Measurements from ENCODE around the gene LETM1. TPM values are rescaled to one million over a fixed set of nuclear protein-coding genes. Genes with fewer than 3 reads are reported as not detected.
"Not testable (repeated sequence)": the region's sequence is repeated elsewhere in the genome, so short reads cannot be mapped to it uniquely, and the experiment has no call there.

The LETM1 gene
- total RNA-seq, 1 experiment from 2014 or later = 54.4 TPM

DNA sequence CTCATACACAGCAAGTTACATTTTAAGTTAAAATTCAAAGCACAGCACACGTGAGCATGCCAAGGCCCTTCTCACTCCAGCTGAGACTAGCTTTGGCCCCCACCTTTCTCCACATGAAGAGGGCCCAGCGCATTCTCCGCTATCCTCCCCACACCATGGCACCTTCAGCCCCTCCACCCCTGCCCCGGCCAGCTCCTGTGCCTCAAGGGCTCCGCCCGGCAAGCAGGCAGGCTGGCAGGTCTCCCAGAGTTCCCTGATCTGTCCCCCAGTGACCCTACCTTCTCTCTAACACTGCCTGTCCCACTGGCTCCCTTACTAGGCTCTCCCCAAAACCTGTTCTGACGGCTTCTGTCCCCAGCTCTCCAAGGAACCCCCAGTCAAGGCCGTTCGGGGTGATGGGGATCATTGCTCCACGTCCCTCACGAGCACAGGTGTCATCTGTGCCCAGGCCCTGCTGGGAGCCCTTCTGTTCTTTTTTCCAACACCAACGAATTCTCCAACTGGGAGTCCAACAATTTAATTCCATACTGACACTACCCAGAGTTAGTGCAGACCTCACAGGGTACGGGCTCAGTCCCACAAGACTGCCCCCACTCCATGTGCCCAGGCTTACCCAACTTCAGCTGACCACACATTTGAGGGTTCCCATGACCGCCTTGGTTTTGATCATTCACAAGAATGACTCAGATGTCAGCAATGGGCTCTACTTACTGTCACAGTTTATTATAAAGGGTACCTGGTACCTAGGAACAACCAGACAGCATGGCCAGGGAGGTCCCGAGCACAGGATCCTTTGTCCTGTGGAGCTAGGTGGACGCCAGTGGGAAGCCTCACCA is 4.2 kb downstream of the LETM1 start:
- Histone ChIP-seq H3K4me1 (no peaks in the 10 kb centered on the region), H3K4me3 (no peak overlapping the region), H3K36me3 (peaks cover 8% of the 10 kb centered on the region; the same call in 1 of the 2 replicates), H3K27me3 (no peaks in the 10 kb centered on the region), H3K9me3 (replicated peaks) (no peaks in the 10 kb centered on the region), H3K27ac (no peak overlapping the region)
- no peak for DNase-seq

DNA sequence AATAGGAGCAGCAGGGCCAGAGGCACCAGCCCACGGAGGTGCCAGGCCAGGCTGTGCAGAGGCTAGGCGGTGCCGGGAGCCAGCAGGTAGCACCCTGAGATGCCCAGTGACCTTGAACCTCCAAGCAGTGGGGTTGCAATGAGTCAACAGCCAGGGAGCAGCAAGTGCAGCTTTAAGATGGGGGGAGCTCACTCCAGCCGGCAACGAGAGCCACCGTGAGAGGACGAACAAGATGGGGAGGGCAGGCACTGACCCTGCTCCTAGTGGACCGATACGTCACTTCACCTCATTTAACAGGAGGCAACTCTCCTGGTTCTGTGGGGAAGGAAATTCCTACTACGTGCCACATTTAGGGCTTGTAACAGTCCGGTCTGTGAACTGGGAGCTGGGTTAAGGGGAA is 4.8 kb downstream of the LETM1 start:
- DNase-seq = no peak
- peaks cover 12% of the 10 kb centered on the region for H3K36me3 ChIP-seq
- H3K4me1 ChIP-seq = no peaks in the 10 kb centered on the region
- no peak overlapping the region for H3K27ac ChIP-seq
- no peaks in the 10 kb centered on the region for H3K27me3 ChIP-seq
- H3K4me3 ChIP-seq = no peak overlapping the region
- no peaks in the 10 kb centered on the region for H3K9me3 ChIP-seq (replicated peaks)

DNA sequence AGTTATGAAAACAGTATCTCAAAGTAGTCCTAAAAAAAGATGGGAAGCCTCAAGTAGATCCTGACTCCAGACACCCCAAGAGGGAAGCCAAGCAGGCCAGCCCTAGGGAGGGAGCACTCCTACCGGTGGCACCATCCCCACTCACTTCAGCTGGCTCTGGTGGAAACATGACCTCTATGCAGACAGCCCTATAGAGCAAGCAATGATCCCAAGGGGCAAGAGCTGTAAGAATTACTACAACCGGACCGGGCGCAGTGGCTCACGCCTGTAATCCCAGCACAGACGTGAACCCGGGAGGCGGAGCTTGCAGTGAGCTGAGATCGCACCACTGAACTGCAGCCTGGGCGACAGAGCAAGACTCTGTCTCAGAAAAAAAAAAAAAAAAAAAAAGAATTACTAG is 5.7 kb downstream of the LETM1 start:
- Histone ChIP-seq H3K4me3 (no peak overlapping the region), H3K36me3 (peaks cover 20% of the 10 kb centered on the region), H3K4me1 (no peaks in the 10 kb centered on the region), H3K27ac (no peak overlapping the region), H3K9me3 (replicated peaks) (no peaks in the 10 kb centered on the region), H3K27me3 (no peaks in the 10 kb centered on the region)
- DNase-seq = no peak

DNA sequence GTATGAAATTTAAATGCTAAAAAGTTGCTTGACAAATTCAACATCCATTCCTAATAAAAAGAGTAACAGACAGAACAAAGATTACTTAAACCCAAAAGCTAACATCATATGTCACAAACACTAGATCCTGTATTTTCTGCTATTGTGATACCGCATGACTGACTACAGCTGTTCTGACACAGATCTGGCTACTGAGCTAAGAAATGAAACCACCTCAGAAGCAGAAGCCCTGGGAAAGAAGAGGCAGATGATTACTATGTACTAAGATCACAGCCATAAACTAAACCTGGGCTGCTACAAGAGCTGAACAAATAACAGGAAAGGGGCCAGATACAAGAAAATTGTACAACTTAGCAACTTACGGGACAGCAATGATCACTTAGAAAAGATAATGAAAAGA is 9.4 kb downstream of the LETM1 start:
- H3K36me3 ChIP-seq = peaks cover 27% of the 10 kb centered on the region
- no peaks in the 10 kb centered on the region for H3K27me3 ChIP-seq
- no peaks in the 10 kb centered on the region for H3K9me3 ChIP-seq (replicated peaks)
- no peak for DNase-seq
- no peaks in the 10 kb centered on the region for H3K4me1 ChIP-seq
- H3K4me3 ChIP-seq = no peak overlapping the region
- H3K27ac ChIP-seq = no peak overlapping the region

- H3K27ac ChIP-seq; H3K4me1 ChIP-seq; H3K27me3 ChIP-seq; H3K4me3 ChIP-seq; H3K9me3 ChIP-seq (replicated peaks); DNase-seq: not testable (repeated sequence)
- H3K36me3 ChIP-seq = peaks cover 41% of the 10 kb centered on the region
Observed at GRCh38 chr4:1844618-1845017, 11.3 kb downstream of the LETM1 start.

DNA sequence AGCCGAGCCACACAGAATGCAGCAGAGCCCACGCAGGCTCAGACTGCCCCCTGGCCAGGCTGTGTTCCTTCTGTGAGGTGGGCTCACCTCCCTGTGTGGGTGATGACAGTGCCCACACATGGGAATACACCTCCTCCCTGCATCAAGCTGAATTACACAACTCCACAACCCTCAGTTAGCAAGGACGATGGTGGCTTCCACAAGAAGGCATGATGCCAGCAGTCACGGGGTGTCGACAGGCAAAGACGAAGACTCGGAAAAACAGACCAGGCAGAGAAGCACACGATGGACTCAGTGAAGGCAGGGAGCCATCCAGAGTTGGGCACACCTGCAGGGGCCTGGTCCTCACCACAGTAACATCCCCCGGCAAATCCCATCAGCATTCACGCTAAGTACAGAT is 12.1 kb downstream of the LETM1 start:
- Histone ChIP-seq H3K36me3 (peaks cover 49% of the 10 kb centered on the region), H3K4me3 (no peak overlapping the region), H3K9me3 (replicated peaks) (no peaks in the 10 kb centered on the region), H3K27me3 (no peaks in the 10 kb centered on the region), H3K4me1 (no peaks in the 10 kb centered on the region), H3K27ac (no peak overlapping the region)
- DNase-seq = no peak

GRCh38 chr4:1842993-1843448 is 12.9 kb downstream of the LETM1 start:
- DNase-seq = no peak

DNA sequence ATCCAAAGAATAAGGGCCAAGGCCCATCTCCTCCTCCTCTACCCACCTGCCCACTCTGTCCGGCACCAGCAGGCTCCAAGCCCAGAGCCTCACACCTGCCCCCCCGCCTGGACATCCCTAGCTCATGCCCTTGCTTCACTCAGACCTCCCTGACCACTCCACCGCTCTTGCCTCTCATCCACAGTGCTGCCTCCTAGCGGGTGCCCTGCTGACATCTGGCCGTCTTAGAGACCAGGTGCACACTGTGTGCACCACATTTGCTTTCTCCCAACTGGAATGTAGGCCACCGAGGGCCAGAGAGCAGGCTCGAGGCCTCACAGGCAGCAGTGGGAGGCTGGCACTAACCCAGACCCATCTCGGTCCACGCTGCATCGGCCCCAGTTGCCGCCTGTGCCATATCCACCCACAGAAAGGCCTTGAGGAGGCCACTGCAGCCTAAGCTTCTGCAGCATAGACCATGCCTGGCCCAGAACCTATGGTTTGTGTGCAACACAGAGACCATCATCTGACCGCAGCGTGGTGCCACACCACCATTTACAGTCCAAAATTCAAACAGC is 13.5 kb downstream of the LETM1 start:
- no peak overlapping the region for H3K4me3 ChIP-seq
- H3K27me3 ChIP-seq = no peaks in the 10 kb centered on the region
- peaks cover 55% of the 10 kb centered on the region for H3K36me3 ChIP-seq
- DNase-seq = no peak
- no peaks in the 10 kb centered on the region for H3K4me1 ChIP-seq
- no peak overlapping the region for H3K27ac ChIP-seq
- no peaks in the 10 kb centered on the region for H3K9me3 ChIP-seq (replicated peaks)

More at GRCh38 chr4:1842993-1843448, 12.9 kb downstream of the LETM1 start:
- Histone ChIP-seq H3K4me3 (no peak overlapping the region), H3K36me3 (peaks cover 57% of the 10 kb centered on the region), H3K9me3 (replicated peaks) (no peaks in the 10 kb centered on the region), H3K27me3 (no peaks in the 10 kb centered on the region), H3K4me1 (no peaks in the 10 kb centered on the region), H3K27ac (no peak overlapping the region)

GRCh38 chr4:1841887-1842210 is 14.1 kb downstream of the LETM1 start:
- Histone ChIP-seq H3K4me1 (no peaks in the 10 kb centered on the region), H3K4me3 (no peak overlapping the region), H3K27ac (no peak overlapping the region), H3K36me3 (peaks cover 51% of the 10 kb centered on the region), H3K9me3 (replicated peaks) (no peaks in the 10 kb centered on the region), H3K27me3 (no peaks in the 10 kb centered on the region)
- no peak for DNase-seq

GRCh38 chr4:1841201-1841886 is 14.6 kb downstream of the LETM1 start:
- peaks cover 48% of the 10 kb centered on the region for H3K36me3 ChIP-seq
- H3K27me3 ChIP-seq = no peaks in the 10 kb centered on the region
- no peak overlapping the region for H3K4me3 ChIP-seq
- H3K27ac ChIP-seq = no peak overlapping the region
- no peak for DNase-seq
- H3K9me3 ChIP-seq (replicated peaks) = no peaks in the 10 kb centered on the region
- H3K4me1 ChIP-seq = no peaks in the 10 kb centered on the region

- H3K36me3 ChIP-seq = peaks cover 40% of the 10 kb centered on the region
- DNase-seq = no peak
- H3K4me1 ChIP-seq = no peaks in the 10 kb centered on the region
- no peaks in the 10 kb centered on the region for H3K9me3 ChIP-seq (replicated peaks)
- H3K4me3 ChIP-seq = no peak overlapping the region
- no peaks in the 10 kb centered on the region for H3K27me3 ChIP-seq
- no peak overlapping the region for H3K27ac ChIP-seq
Observed at GRCh38 chr4:1839282-1839681, 16.7 kb downstream of the LETM1 start.

- H3K36me3 ChIP-seq = peaks cover 51% of the 10 kb centered on the region
- no peak for DNase-seq
- no peak overlapping the region for H3K4me3 ChIP-seq
- H3K27ac ChIP-seq = no peak overlapping the region
- no peaks in the 10 kb centered on the region for H3K4me1 ChIP-seq
- H3K9me3 ChIP-seq (replicated peaks) = no peaks in the 10 kb centered on the region
- no peaks in the 10 kb centered on the region for H3K27me3 ChIP-seq
Observed at GRCh38 chr4:1837069-1837468, 18.9 kb downstream of the LETM1 start.

DNA sequence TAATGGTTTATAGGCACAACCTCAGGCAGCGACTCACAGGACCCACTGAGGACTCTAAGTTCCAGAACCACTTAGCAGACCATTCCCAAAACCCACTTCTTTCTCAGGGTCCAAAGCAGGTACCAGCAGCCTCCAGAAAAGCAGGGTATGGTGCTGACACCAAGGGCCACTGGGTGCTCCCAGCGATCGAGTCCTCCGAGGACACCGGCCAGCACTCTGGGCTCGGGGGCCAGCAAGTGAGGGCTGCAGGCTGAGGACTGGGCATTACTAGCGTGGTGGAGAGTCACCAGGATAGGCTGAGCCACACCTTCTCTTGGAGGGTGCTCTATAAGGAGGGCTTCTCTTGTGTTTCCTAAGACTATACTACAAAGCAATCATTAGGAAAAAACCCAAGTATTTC is 19.3 kb downstream of the LETM1 start:
- H3K27me3 ChIP-seq = no peaks in the 10 kb centered on the region
- H3K4me1 ChIP-seq = no peaks in the 10 kb centered on the region

GRCh38 chr4:1835836-1836235 is 20.1 kb downstream of the LETM1 start:
- not testable (repeated sequence) for H3K4me3 ChIP-seq; H3K27me3 ChIP-seq; H3K4me1 ChIP-seq; H3K9me3 ChIP-seq (replicated peaks); DNase-seq; H3K27ac ChIP-seq
- peaks cover 56% of the 10 kb centered on the region for H3K36me3 ChIP-seq

More for the DNA sequence above, 19.3 kb downstream of the LETM1 start:
- Histone ChIP-seq H3K27ac (no peak overlapping the region), H3K36me3 (peaks cover 52% of the 10 kb centered on the region), H3K9me3 (replicated peaks) (no peaks in the 10 kb centered on the region), H3K4me3 (no peak overlapping the region)
- DNase-seq = no peak

DNA sequence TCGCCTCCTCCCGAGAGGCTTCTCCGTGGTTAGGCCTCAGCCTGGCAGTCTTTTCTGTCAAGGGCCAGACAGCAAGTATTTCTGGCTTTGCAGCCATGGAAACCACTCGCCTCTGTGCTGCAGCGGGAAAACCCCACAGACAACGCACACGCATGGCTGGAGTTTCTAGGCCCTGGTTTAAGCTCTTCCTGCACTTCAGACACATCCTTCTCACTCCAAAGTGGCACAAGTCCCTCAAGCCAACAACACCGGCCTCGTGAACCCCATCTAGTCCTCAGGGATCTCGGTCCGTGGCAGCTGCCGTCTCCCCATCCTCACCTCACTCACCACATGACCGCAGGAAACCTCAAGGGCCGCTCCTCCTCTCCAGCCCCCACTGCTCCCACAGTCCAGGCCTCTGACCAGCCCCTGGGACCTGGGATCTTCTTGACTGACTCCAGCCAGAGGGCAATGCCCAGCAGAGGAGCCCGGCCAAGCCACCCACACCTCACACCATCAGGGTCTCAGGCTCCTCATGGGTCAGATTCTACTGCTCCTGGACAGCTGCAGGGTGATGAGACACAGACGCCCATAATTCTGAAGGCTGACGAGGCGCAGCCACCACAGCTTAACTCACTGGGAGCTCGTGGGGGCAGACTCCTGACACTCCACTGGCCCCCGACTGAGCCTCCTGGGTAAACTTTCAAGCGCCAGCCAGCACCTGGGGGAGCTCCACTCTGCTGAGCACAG is 21.7 kb downstream of the LETM1 start:
- Histone ChIP-seq H3K27me3 (no peaks in the 10 kb centered on the region), H3K27ac (no peak overlapping the region), H3K9me3 (replicated peaks) (no peaks in the 10 kb centered on the region), H3K4me1 (no peaks in the 10 kb centered on the region), H3K36me3 (peaks cover 50% of the 10 kb centered on the region), H3K4me3 (no peak overlapping the region)
- DNase-seq = no peak
